ENCODE results near the gene SCUBE3. TPM values are rescaled to one million over a fixed set of nuclear protein-coding genes. Genes with fewer than 3 reads are reported as not detected.

Gene SCUBE3
- total and polyA plus RNA-seq, 2 of the 13 experiments (the other 11 are each of a cell fraction or from before 2014, with no cell fraction given), result not detected

DNA sequence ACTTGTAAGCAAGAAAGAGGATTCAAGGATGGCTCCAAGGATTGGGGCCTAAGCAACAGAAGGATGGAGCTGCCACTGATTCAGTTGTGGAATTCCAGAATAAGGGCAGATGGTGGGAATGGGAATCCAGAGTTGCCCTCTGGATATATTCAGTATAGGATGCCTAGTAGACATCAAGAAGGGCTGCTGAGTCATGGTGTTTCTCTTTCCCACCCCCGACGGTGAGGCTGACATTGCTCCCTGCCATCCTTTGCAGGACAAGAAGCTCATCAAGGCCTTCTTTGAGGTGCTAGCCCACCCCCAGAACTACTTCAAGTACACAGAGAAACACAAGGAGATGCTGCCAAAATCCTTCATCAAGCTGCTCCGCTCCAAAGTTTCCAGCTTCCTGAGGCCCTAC lies 34.5 kb downstream of the SCUBE3 start:
- TF ChIP-seq MAFK (conservative IDR thresholded peaks at IDR 0.05 in 1 of 2, IDR thresholded peaks at IDR 0.05 in 1 of 2; ENCODE audit: low read length in 2 of 2) (peak; percentile 19 to 38; a peak in 1 of 4 replicates), NFE2L2 (IDR thresholded peaks at IDR 0.05; ENCODE audit: low read length) (peak; percentile 59), ATRX (CRISPR knock-in tag; IDR thresholded peaks at IDR 0.05; ENCODE audit: borderline replicate concordance) (no peak), MAFF (IDR thresholded peaks at IDR 0.05; ENCODE audit: low read depth, low read length) (0 out of 2 replicates have a peak, but pooled peaks have one; percentile 11)
- Histone ChIP-seq H4K20me1 (ENCODE audit: insufficient read depth, low read length) (no peaks in the 10 kb centered on the region), H3K4me3 (replicated peaks in 1 of 3; ENCODE audit: insufficient read depth in 1 of 3, low read depth in 2 of 3, low read length in 3 of 3) (no peak overlapping the region), H3K9ac (ENCODE audit: insufficient read depth, low read depth, low read length) (no peak overlapping the region), H3K4me1 (ENCODE audit: insufficient read depth, low read length) (no peaks in the 10 kb centered on the region), H3K27ac (ENCODE audit: extremely low read length, insufficient read depth, low read length) (no peak overlapping the region), H2AFZ (ENCODE audit: low read length) (no peak overlapping the region), H3K4me2 (ENCODE audit: low read depth, low read length) (no peak overlapping the region), H3K79me2 (ENCODE audit: insufficient read depth, low read length) (no peaks in the 10 kb centered on the region), H3K36me3 (replicated peaks in 1 of 2; ENCODE audit: control insufficient read depth in 1 of 2, insufficient read depth in 2 of 2, low read length in 2 of 2) (peaks cover 0 to 6% of the 10 kb centered on the region in 2 experiments; a peak in 3 of 5 replicates), H3K27me3 (ENCODE audit: control insufficient read depth in 1 of 2, insufficient read depth in 2 of 2, low read length in 2 of 2) (no peaks in the 10 kb centered on the region), H3K9me3 (ENCODE audit: low read length) (no peaks in the 10 kb centered on the region)
- FAIRE-seq (no peak), ATAC-seq (no peak), DNase-seq (ENCODE audit: low spot score) (no peak)
- CTCF ChIA-PET (ENCODE audit: low intra/inter-chr PET ratio, low total read pairs), result no interaction called here
- POLR2A ChIA-PET, result no interaction called here
- intact Hi-C loops (cut with micrococcal nuclease; ENCODE audit: unreplicated experiment) (no loop called here), in situ Hi-C loops (cut with HindIII; ENCODE audit: extremely low pct_ligation_motif_present, low pct_unique_long_range_greater_than_20kb) (no loop called here)
- 61% methylated on average over 3 of the region's 3 CpGs for WGBS (ENCODE audit: low lambda C conversion rate)
- no TSS peak for BruUV-seq (replicated peaks)

DNA sequence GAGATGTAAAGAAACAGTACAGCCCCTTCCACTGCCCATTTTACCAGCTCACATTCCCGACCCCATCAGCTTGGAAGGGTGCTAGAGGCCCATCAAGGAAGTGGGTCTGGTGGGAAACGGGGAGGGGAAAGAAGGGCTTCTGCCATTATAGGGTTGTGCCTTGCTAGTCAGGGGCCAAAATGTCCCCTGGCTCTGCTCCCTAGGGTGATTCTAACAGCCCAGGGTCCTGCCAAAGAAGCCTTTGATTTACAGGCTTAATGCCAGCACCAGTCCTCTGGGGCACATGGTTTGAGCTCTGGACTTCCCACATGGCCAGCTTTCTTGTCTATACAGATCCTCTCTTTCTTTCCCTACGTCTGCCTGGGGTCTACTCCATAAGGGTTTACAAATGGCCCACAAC lies 35.2 kb downstream of the SCUBE3 start:
- Histone ChIP-seq H3K79me2 (ENCODE audit: insufficient read depth, low read length) (no peaks in the 10 kb centered on the region), H3K4me1 (ENCODE audit: insufficient read depth, low read length) (no peaks in the 10 kb centered on the region), H3K36me3 (replicated peaks in 1 of 2; ENCODE audit: control insufficient read depth in 1 of 2, insufficient read depth in 2 of 2, low read length in 2 of 2) (peaks cover 0 to 6% of the 10 kb centered on the region in 2 experiments; a peak in 3 of 5 replicates), H3K27me3 (ENCODE audit: control insufficient read depth in 1 of 2, insufficient read depth in 2 of 2, low read length in 2 of 2) (no peaks in the 10 kb centered on the region), H3K4me2 (ENCODE audit: low read depth, low read length) (no peak overlapping the region), H3K4me3 (replicated peaks in 1 of 3; ENCODE audit: insufficient read depth in 1 of 3, low read depth in 2 of 3, low read length in 3 of 3) (no peak overlapping the region), H2AFZ (ENCODE audit: low read length) (no peak overlapping the region), H3K9me3 (ENCODE audit: low read length) (no peaks in the 10 kb centered on the region), H3K9ac (ENCODE audit: insufficient read depth, low read depth, low read length) (no peak overlapping the region), H4K20me1 (ENCODE audit: insufficient read depth, low read length) (no peaks in the 10 kb centered on the region), H3K27ac (ENCODE audit: extremely low read length, insufficient read depth, low read length) (no peak overlapping the region)
- FAIRE-seq (no peak), ATAC-seq (no peak), DNase-seq (ENCODE audit: low spot score) (no peak)
- WGBS (ENCODE audit: low lambda C conversion rate), result 93% methylated on average over 3 of the region's 3 CpGs
- POLR2A ChIA-PET, result interaction anchor here (0.9 kb wide), 1 partner anchor 10 kb away, joined by 5 read pairs; the partner anchor contains the start of gene ZNF76
- CTCF ChIA-PET (ENCODE audit: low intra/inter-chr PET ratio, low total read pairs), result no interaction called here
- in situ Hi-C loops (cut with HindIII; ENCODE audit: extremely low pct_ligation_motif_present, low pct_unique_long_range_greater_than_20kb) (no loop called here), intact Hi-C loops (cut with micrococcal nuclease; ENCODE audit: unreplicated experiment) (no loop called here)
- no TSS peak for BruUV-seq (replicated peaks)
- TF ChIP-seq SMYD3 (CRISPR knock-in tag; IDR thresholded peaks at IDR 0.05) (no peak), ZBTB40 (IDR thresholded peaks at IDR 0.05) (no peak), ZBTB40 (CRISPR knock-in tag; IDR thresholded peaks at IDR 0.05) (no peak), KLF9 (CRISPR knock-in tag; IDR thresholded peaks at IDR 0.05; ENCODE audit: low read depth) (no peak), HHEX (CRISPR knock-in tag; IDR thresholded peaks at IDR 0.05) (no peak)
- TF ChIP-seq, protein P1, sequence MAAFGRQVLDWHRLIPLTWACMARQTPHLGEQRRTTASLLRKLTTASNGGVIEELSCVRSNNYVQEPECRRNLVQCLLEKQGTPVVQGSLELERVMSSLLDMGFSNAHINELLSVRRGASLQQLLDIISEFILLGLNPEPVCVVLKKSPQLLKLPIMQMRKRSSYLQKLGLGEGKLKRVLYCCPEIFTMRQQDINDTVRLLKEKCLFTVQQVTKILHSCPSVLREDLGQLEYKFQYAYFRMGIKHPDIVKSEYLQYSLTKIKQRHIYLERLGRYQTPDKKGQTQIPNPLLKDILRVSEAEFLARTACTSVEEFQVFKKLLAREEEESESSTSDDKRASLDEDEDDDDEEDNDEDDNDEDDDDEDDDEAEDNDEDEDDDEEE (CRISPR knock-in tag; IDR thresholded peaks at IDR 0.05), result no peak
